SK-N-SH treated with all-trans-retinoic acid at 6 μM for 48 hours (cell line): ENCODE data around the gene FOXN3.

Experiments
- ARNTL ChIP-seq: fragments of 450-650 bp; formaldehyde crosslinking; IDR thresholded peaks from 2 replicates; pipeline ENCODE4 v1.5.0; 2020; ENCODE audit warnings: low read depth, mild to moderate bottlenecking, moderate library complexity, borderline replicate concordance
- ISL1 ChIP-seq: fragments of 250-450 bp; sonication (Bioruptor Pico); IDR thresholded peaks from 2 replicates; pipeline ENCODE4 v2.1.2; 2022; ENCODE audit warnings: mild to moderate bottlenecking, moderate library complexity
- OSR1 ChIP-seq: fragments of 250-450 bp; sonication (Bioruptor Pico); IDR thresholded peaks from 2 replicates; pipeline ENCODE4 v1.8.0; 2022; ENCODE audit warnings: moderate library complexity, mild to moderate bottlenecking, inconsistent platforms
- PATZ1 ChIP-seq: fragments of 250-450 bp; sonication (Bioruptor Pico); IDR thresholded peaks from 2 replicates; pipeline ENCODE4 v1.8.0; 2020; ENCODE audit warnings: mild to moderate bottlenecking, moderate library complexity, borderline replicate concordance
- ZC3H10 ChIP-seq: fragments of 250-450 bp; sonication (Bioruptor Pico); IDR thresholded peaks from 2 replicates; pipeline ENCODE4 v1.5.1; 2021; ENCODE audit warnings: mild to moderate bottlenecking, moderate library complexity
- ZFP30 ChIP-seq: fragments of 450-650 bp; formaldehyde crosslinking; IDR thresholded peaks from 2 replicates; pipeline ENCODE4 v1.5.0; 2022; ENCODE audit warnings: mild to moderate bottlenecking, moderate library complexity
- ZNF70 ChIP-seq: fragments of 450-650 bp; formaldehyde crosslinking; IDR thresholded peaks from 2 replicates; pipeline ENCODE4 v1.5.0; 2020; ENCODE audit warnings: mild to moderate bottlenecking, moderate library complexity
- TF ChIP-seq, protein P1 (sequence below): fragments of 250-450 bp; sonication (Bioruptor Pico); IDR thresholded peaks from 2 replicates; pipeline ENCODE4 v1.5.1; 2021; ENCODE audit warnings: mild to moderate bottlenecking, moderate library complexity
- TF ChIP-seq, protein P2 (sequence below): fragments of 250-450 bp; sonication (Bioruptor Pico); IDR thresholded peaks from 2 replicates; pipeline ENCODE4 v1.8.0; 2021; ENCODE audit warnings: low read depth, mild to moderate bottlenecking, moderate library complexity, borderline replicate concordance

DNA sequence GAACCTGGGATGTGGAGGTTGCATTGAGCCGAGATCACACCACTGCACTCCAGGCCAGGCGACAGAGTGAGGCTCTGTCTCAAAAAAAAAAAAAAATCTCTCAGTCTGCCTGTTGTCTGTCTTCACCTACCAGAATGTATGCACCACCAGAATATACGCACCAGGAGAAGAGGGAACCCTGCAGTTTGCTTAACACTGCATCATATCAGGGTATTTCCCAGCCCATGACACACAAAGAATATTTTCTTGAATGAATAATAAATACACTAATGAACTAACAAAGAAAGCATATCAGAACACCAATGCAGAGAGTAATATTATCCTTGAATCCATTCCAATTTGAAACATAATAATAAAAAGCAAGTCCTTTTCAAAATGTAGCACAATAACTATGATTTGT lies 44.2 kb upstream of the FOXN3 start:
- TF ChIP-seq ISL1 (CRISPR knock-in tag): no peak
- no peak for TF ChIP-seq ZC3H10 (CRISPR knock-in tag)
- no peak for TF ChIP-seq ZNF70 (CRISPR knock-in tag)
- TF ChIP-seq, protein P1, sequence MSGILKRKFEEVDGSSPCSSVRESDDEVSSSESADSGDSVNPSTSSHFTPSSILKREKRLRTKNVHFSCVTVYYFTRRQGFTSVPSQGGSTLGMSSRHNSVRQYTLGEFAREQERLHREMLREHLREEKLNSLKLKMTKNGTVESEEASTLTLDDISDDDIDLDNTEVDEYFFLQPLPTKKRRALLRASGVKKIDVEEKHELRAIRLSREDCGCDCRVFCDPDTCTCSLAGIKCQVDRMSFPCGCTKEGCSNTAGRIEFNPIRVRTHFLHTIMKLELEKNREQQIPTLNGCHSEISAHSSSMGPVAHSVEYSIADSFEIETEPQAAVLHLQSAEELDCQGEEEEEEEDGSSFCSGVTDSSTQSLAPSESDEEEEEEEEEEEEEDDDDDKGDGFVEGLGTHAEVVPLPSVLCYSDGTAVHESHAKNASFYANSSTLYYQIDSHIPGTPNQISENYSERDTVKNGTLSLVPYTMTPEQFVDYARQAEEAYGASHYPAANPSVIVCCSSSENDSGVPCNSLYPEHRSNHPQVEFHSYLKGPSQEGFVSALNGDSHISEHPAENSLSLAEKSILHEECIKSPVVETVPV (CRISPR knock-in tag): no peak
- no peak for TF ChIP-seq OSR1 (CRISPR knock-in tag)
- TF ChIP-seq ARNTL (CRISPR knock-in tag): no peak
- no peak for TF ChIP-seq PATZ1 (CRISPR knock-in tag)
- no peak for TF ChIP-seq ZFP30 (CRISPR knock-in tag)
- TF ChIP-seq, protein P2, sequence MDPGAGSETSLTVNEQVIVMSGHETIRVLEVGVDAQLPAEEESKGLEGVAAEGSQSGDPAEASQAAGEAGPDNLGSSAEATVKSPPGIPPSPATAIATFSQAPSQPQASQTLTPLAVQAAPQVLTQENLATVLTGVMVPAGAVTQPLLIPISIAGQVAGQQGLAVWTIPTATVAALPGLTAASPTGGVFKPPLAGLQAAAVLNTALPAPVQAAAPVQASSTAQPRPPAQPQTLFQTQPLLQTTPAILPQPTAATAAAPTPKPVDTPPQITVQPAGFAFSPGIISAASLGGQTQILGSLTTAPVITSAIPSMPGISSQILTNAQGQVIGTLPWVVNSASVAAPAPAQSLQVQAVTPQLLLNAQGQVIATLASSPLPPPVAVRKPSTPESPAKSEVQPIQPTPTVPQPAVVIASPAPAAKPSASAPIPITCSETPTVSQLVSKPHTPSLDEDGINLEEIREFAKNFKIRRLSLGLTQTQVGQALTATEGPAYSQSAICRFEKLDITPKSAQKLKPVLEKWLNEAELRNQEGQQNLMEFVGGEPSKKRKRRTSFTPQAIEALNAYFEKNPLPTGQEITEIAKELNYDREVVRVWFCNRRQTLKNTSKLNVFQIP (CRISPR knock-in tag): no peak
